Measurements from ENCODE around the gene FAT3. TPM values are rescaled to one million over a fixed set of nuclear protein-coding genes. Genes with fewer than 3 reads are reported as not detected.

Gene FAT3
- total RNA-seq, 2 experiments from 2014 or later = not detected

DNA sequence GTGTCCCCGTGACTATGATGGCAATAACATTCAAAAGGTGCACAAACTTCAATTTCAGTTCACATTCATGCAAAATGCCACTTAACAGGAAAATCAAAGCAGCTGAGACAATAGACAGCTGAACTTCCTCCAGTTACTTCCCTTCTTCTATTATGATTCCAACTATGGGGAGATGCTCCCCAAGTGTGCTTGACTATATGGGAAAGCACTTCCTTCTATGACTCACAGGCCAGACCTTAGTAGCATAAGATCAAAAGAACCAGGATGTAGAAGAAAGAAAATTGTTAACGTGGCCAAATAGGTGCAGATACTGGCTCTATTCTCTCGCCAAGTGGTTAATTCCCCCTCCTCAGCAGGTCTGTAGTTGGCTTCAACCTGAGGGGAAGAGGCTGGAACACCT is 7.8 kb upstream of the FAT3 start:
- Mint-ChIP-seq H3K27ac (no peak overlapping the region), H3K4me3 (no peak overlapping the region), H3K4me1 (ENCODE audit: low read depth) (no peaks in the 10 kb centered on the region), H3K9me3 (peaks cover 3% of the 10 kb centered on the region), H3K36me3 (ENCODE audit: low read depth) (no peaks in the 10 kb centered on the region), H3K27me3 (peaks cover 19% of the 10 kb centered on the region)
- TF ChIP-seq, protein P1, sequence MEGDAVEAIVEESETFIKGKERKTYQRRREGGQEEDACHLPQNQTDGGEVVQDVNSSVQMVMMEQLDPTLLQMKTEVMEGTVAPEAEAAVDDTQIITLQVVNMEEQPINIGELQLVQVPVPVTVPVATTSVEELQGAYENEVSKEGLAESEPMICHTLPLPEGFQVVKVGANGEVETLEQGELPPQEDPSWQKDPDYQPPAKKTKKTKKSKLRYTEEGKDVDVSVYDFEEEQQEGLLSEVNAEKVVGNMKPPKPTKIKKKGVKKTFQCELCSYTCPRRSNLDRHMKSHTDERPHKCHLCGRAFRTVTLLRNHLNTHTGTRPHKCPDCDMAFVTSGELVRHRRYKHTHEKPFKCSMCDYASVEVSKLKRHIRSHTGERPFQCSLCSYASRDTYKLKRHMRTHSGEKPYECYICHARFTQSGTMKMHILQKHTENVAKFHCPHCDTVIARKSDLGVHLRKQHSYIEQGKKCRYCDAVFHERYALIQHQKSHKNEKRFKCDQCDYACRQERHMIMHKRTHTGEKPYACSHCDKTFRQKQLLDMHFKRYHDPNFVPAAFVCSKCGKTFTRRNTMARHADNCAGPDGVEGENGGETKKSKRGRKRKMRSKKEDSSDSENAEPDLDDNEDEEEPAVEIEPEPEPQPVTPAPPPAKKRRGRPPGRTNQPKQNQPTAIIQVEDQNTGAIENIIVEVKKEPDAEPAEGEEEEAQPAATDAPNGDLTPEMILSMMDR (IDR thresholded peaks at IDR 0.05) = no peak
- Histone ChIP-seq H3K36me3 (ENCODE audit: insufficient read depth, low read length) (no peaks in the 10 kb centered on the region), H3K27ac (ENCODE audit: low read depth in 1 of 2, low read length in 2 of 2) (no peak overlapping the region), H3K4me3 (ENCODE audit: low read length) (no peak overlapping the region), H3K4me1 (ENCODE audit: insufficient read depth, low read length) (no peaks in the 10 kb centered on the region), H3K27me3 (ENCODE audit: control insufficient read depth in 1 of 2, insufficient read depth in 2 of 2, low read length in 2 of 2) (no peaks in the 10 kb centered on the region), H3K9me3 (ENCODE audit: control insufficient read depth in 1 of 2, insufficient read depth in 1 of 2, low read length in 2 of 2) (no peaks in the 10 kb centered on the region)
- POLR2A ChIA-PET = no interaction called here
- DNase-seq (no peak), ATAC-seq (ENCODE audit: poor library complexity) (no peak)
- CTCF ChIA-PET = no interaction called here
- intact Hi-C loops (cut with DNase I, micrococcal nuclease) = no loop called here

DNA sequence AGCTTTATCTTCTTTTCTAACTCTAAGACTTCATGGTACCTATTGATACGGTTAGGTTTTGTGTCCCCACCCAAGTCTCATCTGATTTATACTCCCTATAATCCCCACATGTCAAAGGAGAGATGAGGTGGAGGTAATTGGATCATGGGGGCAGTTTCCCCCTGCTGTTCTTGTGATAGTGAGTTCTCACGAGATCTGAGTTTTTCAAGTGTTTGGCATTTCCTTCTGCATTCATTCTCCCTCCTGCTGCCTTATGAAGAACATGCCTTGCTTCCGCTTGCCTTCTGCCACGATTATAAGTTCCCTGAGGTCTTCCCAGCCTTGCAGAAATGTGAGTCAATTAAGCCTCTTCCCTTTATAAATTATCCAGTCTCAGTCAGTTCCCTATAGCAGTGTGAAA is 5.1 kb upstream of the FAT3 start:
- H3K9me3 Mint-ChIP-seq = peaks cover 4% of the 10 kb centered on the region
- peaks cover 43% of the 10 kb centered on the region for H3K27me3 Mint-ChIP-seq
- DNase-seq (no peak), ATAC-seq (ENCODE audit: poor library complexity) (no peak)
- no peak overlapping the region for H3K27ac Mint-ChIP-seq
- intact Hi-C loops (cut with DNase I, micrococcal nuclease) = no loop called here
- H3K4me1 ChIP-seq (ENCODE audit: insufficient read depth, low read length) = no peaks in the 10 kb centered on the region
- POLR2A ChIA-PET = no interaction called here
- H3K36me3 ChIP-seq (ENCODE audit: insufficient read depth, low read length) = no peaks in the 10 kb centered on the region
- TF ChIP-seq, protein P1 (IDR thresholded peaks at IDR 0.05) = no peak
- H3K27me3 ChIP-seq (ENCODE audit: control insufficient read depth in 1 of 2, insufficient read depth in 2 of 2, low read length in 2 of 2) = peaks cover 10 to 14% of the 10 kb centered on the region in 2 experiments
- CTCF ChIA-PET = no interaction called here
- H3K27ac ChIP-seq (ENCODE audit: low read depth in 1 of 2, low read length in 2 of 2) = no peak overlapping the region
- no peaks in the 10 kb centered on the region for H3K4me1 Mint-ChIP-seq (ENCODE audit: low read depth)
- no peak overlapping the region for H3K4me3 ChIP-seq (ENCODE audit: low read length)
- H3K36me3 Mint-ChIP-seq (ENCODE audit: low read depth) = no peaks in the 10 kb centered on the region
- peaks cover 0 to 6% of the 10 kb centered on the region in 2 experiments for H3K9me3 ChIP-seq (ENCODE audit: control insufficient read depth in 1 of 2, insufficient read depth in 1 of 2, low read length in 2 of 2)
- no peak overlapping the region for H3K4me3 Mint-ChIP-seq

DNA sequence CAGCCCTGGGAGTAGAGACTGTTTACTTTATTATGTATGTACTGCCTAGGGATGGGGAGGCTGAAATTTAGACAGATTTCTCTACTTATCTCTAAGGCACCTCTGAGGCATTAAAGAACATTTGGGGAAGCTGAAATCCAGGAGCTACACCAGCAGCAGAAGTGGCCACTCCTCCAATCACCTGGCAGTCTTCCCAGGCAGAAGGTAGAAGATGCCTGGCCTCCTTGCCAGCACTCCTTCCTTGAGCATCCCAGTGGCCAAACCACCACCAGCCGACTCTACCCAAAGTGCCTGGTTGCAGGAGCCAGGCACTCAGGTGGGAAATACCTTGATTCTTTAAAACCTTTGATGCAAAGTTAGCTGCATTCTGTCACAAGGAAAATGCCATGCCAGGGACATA is 1.9 kb upstream of the FAT3 start:
- ChIA-PET CTCF (no interaction called here), POLR2A (no interaction called here)
- Mint-ChIP-seq H3K4me1 (ENCODE audit: low read depth) (no peaks in the 10 kb centered on the region), H3K36me3 (ENCODE audit: low read depth) (no peaks in the 10 kb centered on the region), H3K27ac (no peak overlapping the region), H3K4me3 (no peak overlapping the region), H3K9me3 (peaks cover 1% of the 10 kb centered on the region), H3K27me3 (peaks cover 57% of the 10 kb centered on the region)
- no peaks in the 10 kb centered on the region for H3K36me3 ChIP-seq (ENCODE audit: insufficient read depth, low read length)
- intact Hi-C loops (cut with DNase I, micrococcal nuclease) = no loop called here
- no peaks in the 10 kb centered on the region for H3K4me1 ChIP-seq (ENCODE audit: insufficient read depth, low read length)
- H3K27ac ChIP-seq (ENCODE audit: low read depth in 1 of 2, low read length in 2 of 2) = no peak overlapping the region
- no peak overlapping the region for H3K4me3 ChIP-seq (ENCODE audit: low read length)
- TF ChIP-seq, protein P1 (IDR thresholded peaks at IDR 0.05) = no peak
- peaks cover 0 to 36% of the 10 kb centered on the region in 2 experiments for H3K9me3 ChIP-seq (ENCODE audit: control insufficient read depth in 1 of 2, insufficient read depth in 1 of 2, low read length in 2 of 2)
- DNase-seq (no peak), ATAC-seq (ENCODE audit: poor library complexity) (no peak)
- peaks cover 27 to 38% of the 10 kb centered on the region in 2 experiments for H3K27me3 ChIP-seq (ENCODE audit: control insufficient read depth in 1 of 2, insufficient read depth in 2 of 2, low read length in 2 of 2)
